GM18861 (cell line): ENCODE data around the gene ERI3.
A peak's percentile ranks its signal among the peaks of the same experiment; 100 is the strongest.

Source experiments
- ATAC-seq: cut with Tn5 transposase; IDR thresholded peaks from one replicate; pipeline ENCODE4 v1.9.1; 2021; ENCODE audit not compliant: unreplicated experiment

ERI3 gene

GRCh38 chr1:44354840-44355581, at the start of gene ERI3:
TSS of gene ERI3 (minus strand) at chr1:44355257. CDS start at chr1:44355026, 231 bp downstream.
- peak; percentile 96 for ATAC-seq

- no peak for ATAC-seq
These were observed 46.5 kb upstream of the ERI3 start for GRCh38 chr1:44401256-44402228.

GRCh38 chr1:44390277-44390676, 35.2 kb upstream of the ERI3 start:
- ATAC-seq = no peak

- no peak for ATAC-seq
These were observed 34.4 kb upstream of the ERI3 start for GRCh38 chr1:44389437-44389836.

GRCh38 chr1:44388551-44388950, 33.5 kb upstream of the ERI3 start:
- ATAC-seq = no peak

- ATAC-seq = no peak
These were observed 25.7 kb upstream of the ERI3 start for GRCh38 chr1:44380666-44381177.

GRCh38 chr1:44377925-44378784, 23.1 kb upstream of the ERI3 start:
- ATAC-seq = no peak

- ATAC-seq = no peak
These were observed 20.5 kb upstream of the ERI3 start for GRCh38 chr1:44375547-44375946.

- no peak for ATAC-seq
These were observed 16.1 kb upstream of the ERI3 start for GRCh38 chr1:44371206-44371605.

GRCh38 chr1:44368471-44369151, 13.6 kb upstream of the ERI3 start:
- ATAC-seq = no peak

GRCh38 chr1:44367944-44368343, 12.9 kb upstream of the ERI3 start:
- no peak for ATAC-seq

- ATAC-seq = no peak
These were observed 11.4 kb upstream of the ERI3 start for GRCh38 chr1:44366371-44366975.

GRCh38 chr1:44361478-44361877, 6.4 kb upstream of the ERI3 start:
- no peak for ATAC-seq

GRCh38 chr1:44359234-44359935, 4.3 kb upstream of the ERI3 start:
- no peak for ATAC-seq

GRCh38 chr1:44357710-44358109, 2.7 kb upstream of the ERI3 start:
- no peak for ATAC-seq

- ATAC-seq = no peak
These were observed 687 bp upstream of the ERI3 start for GRCh38 chr1:44355582-44356305.

- no peak for ATAC-seq
These were observed 703 bp downstream of the ERI3 start for GRCh38 chr1:44354268-44354839.

- ATAC-seq = no peak
These were observed 1.5 kb downstream of the ERI3 start for GRCh38 chr1:44353604-44354003.
